MM.1S (cell line): ENCODE data around the gene PCDHA11.

Experiments used
- DNase-seq: peaks from one replicate; pipeline ENCODE4 v3.0.0-alpha.2; 2015
- H2AFZ ChIP-seq: fragments of 300-600 bp; sonication (generic); 2 replicates; pipeline ENCODE4 v1.6.0; 2016; ENCODE audit warnings: antibody characterized with exemption, low read length
- H3F3A ChIP-seq: fragments of 300-600 bp; sonication (generic); 2 replicates; pipeline ENCODE4 v1.6.1; 2016; ENCODE audit warnings: mild to moderate bottlenecking, antibody characterized with exemption, low read length, moderate library complexity, mixed read lengths; ENCODE audit not compliant: insufficient read depth
- H3K27ac ChIP-seq: fragments of 300-600 bp; sonication (generic); 2 replicates; pipeline ENCODE4 v1.5.1; 2016; ENCODE audit warnings: mild to moderate bottlenecking, low read length
- H3K27me3 ChIP-seq: fragments of 300-600 bp; sonication (generic); replicated peaks from 2 replicates; pipeline ENCODE4 v1.6.0; 2016; ENCODE audit warnings: low read length; ENCODE audit not compliant: insufficient read depth
- H3K36me3 ChIP-seq: fragments of 300-600 bp; sonication (generic); replicated peaks from 2 replicates; pipeline ENCODE4 v1.6.1; 2016; ENCODE audit warnings: mild to moderate bottlenecking, low read length, mixed read lengths; ENCODE audit not compliant: insufficient read depth
- H3K4me1 ChIP-seq: fragments of 300-600 bp; sonication (generic); 2 replicates; pipeline ENCODE4 v1.6.1; 2016; ENCODE audit warnings: low read length, mixed read lengths
- H3K4me2 ChIP-seq: fragments of 300-600 bp; sonication (generic); 2 replicates; pipeline ENCODE4 v1.6.0; 2016; ENCODE audit warnings: low read depth, low read length
- H3K4me3 ChIP-seq: fragments of 300-600 bp; sonication (generic); 2 replicates; pipeline ENCODE4 v1.5.1; 2016; ENCODE audit warnings: low read length, mixed read lengths
- H3K79me2 ChIP-seq: fragments of 300-600 bp; sonication (generic); 2 replicates; pipeline ENCODE4 v1.6.1; 2016; ENCODE audit warnings: mixed run types, low read length, mixed read lengths
- H3K9ac ChIP-seq: fragments of 300-600 bp; sonication (generic); 2 replicates; pipeline ENCODE4 v1.6.1; 2016; ENCODE audit warnings: low read length, mixed read lengths
- H3K9me2 ChIP-seq: fragments of 300-600 bp; sonication (generic); replicated peaks from 2 replicates; pipeline ENCODE4 v1.6.1; 2016; ENCODE audit warnings: mild to moderate bottlenecking, low read length, mixed read lengths; ENCODE audit not compliant: insufficient read depth
- H3K9me3 ChIP-seq: fragments of 300-600 bp; sonication (generic); replicated peaks from 2 replicates; pipeline ENCODE4 v1.6.1; 2016; ENCODE audit warnings: mild to moderate bottlenecking, low read length, mixed read lengths; ENCODE audit not compliant: insufficient read depth
- H4K20me1 ChIP-seq: fragments of 300-600 bp; sonication (generic); 2 replicates; pipeline ENCODE4 v1.6.1; 2016; ENCODE audit warnings: mild to moderate bottlenecking, low read length, moderate library complexity, mixed read lengths; ENCODE audit not compliant: insufficient read depth
- EZH2 ChIP-seq: fragments of 300-600 bp; sonication (generic); optimal IDR thresholded peaks from 2 replicates; pipeline ENCODE3; 2017; ENCODE audit warnings: low read depth, mild to moderate bottlenecking, antibody characterized with exemption, low read length, mixed read lengths
- EZH2phosphoT487 ChIP-seq: fragments of 300-600 bp; sonication (generic); IDR thresholded peaks from 2 replicates; pipeline ENCODE4 v1.6.1; 2018; ENCODE audit warnings: antibody characterized with exemption, low read length
- TF ChIP-seq, protein P1 (sequence below): fragments of 300-600 bp; sonication (generic); IDR thresholded peaks from 2 replicates; pipeline ENCODE4 v1.5.1; 2016; ENCODE audit warnings: antibody characterized with exemption, low read length, mixed read lengths

The PCDHA11 gene

DNA sequence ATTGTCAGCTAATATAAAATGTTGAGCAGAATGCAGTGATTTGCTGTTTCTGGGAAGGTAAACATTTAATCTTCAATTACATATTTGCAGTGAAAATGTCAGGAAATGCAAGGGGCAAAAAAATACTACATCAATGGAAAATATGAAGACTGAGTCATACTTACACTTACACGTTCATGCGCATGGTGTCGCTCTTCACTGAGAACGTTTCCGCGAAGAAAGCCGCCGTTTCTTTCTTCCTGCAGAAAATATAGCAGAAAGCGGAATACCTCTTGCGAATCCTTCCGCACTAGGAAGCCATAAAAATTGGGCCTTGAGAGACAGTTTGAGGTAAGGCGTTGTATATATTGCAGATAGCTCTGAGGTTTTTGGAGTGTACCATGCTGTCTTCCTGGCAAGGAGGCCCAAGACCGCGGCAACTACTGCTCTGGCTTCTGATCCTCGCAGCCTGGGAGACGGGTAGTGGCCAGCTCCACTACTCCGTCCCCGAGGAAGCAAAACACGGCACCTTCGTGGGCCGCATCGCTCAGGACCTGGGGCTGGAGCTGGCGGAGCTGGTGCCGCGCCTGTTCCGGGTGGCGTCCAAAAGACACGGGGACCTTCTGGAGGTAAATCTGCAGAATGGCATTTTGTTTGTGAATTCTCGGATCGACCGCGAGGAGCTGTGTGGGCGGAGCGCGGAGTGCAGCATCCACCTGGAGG, 13.3 kb downstream of the PCDHA11 start, which contains the start of gene PCDHA13:
Gene PCDHA13, plus strand, starts transcription at position 236 of the 702 bp plus-strand sequence. Its CDS starts 145 bp downstream, at position 381.
- TF ChIP-seq, protein P1, sequence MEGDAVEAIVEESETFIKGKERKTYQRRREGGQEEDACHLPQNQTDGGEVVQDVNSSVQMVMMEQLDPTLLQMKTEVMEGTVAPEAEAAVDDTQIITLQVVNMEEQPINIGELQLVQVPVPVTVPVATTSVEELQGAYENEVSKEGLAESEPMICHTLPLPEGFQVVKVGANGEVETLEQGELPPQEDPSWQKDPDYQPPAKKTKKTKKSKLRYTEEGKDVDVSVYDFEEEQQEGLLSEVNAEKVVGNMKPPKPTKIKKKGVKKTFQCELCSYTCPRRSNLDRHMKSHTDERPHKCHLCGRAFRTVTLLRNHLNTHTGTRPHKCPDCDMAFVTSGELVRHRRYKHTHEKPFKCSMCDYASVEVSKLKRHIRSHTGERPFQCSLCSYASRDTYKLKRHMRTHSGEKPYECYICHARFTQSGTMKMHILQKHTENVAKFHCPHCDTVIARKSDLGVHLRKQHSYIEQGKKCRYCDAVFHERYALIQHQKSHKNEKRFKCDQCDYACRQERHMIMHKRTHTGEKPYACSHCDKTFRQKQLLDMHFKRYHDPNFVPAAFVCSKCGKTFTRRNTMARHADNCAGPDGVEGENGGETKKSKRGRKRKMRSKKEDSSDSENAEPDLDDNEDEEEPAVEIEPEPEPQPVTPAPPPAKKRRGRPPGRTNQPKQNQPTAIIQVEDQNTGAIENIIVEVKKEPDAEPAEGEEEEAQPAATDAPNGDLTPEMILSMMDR: no peak
- TF ChIP-seq EZH2phosphoT487 (no peak), EZH2 (no peak)
- Histone ChIP-seq H3K79me2 (no peaks in the 10 kb centered on the region), H3K36me3 (no peaks in the 10 kb centered on the region), H3K9me3 (no peaks in the 10 kb centered on the region), H3K4me1 (no peaks in the 10 kb centered on the region), H2AFZ (no peak within 1 kb of the TSS), H3K4me2 (no peak within 1 kb of the TSS), H3K27me3 (no peaks in the 10 kb centered on the region), H3K27ac (no peak within 1 kb of the TSS), H3K9me2 (no peaks in the 10 kb centered on the region), H3F3A (no peaks in the 10 kb centered on the region), H3K4me3 (no peak within 1 kb of the TSS), H3K9ac (no peak within 1 kb of the TSS), H4K20me1 (no peaks in the 10 kb centered on the region)
- DNase-seq: no peak

GRCh38 chr5:140882591-140882899, 13.8 kb downstream of the PCDHA11 start:
- no peak for DNase-seq
- H3K27ac ChIP-seq: no peak overlapping the region
- no peaks in the 10 kb centered on the region for H3K79me2 ChIP-seq

GRCh38 chr5:140883373-140883772, 14.6 kb downstream of the PCDHA11 start:
- no peaks in the 10 kb centered on the region for H3K9me3 ChIP-seq
- H3K27me3 ChIP-seq: no peaks in the 10 kb centered on the region
- H3K9me2 ChIP-seq: no peaks in the 10 kb centered on the region
- no peaks in the 10 kb centered on the region for H3F3A ChIP-seq
- no peak overlapping the region for H3K4me3 ChIP-seq
- no peak for TF ChIP-seq EZH2phosphoT487
- TF ChIP-seq, protein P1: no peak
- H3K9ac ChIP-seq: no peak overlapping the region
- no peak overlapping the region for H3K4me2 ChIP-seq
- H3K36me3 ChIP-seq: no peaks in the 10 kb centered on the region
- no peaks in the 10 kb centered on the region for H3K4me1 ChIP-seq
- H2AFZ ChIP-seq: no peak overlapping the region
- no peak for DNase-seq
- H4K20me1 ChIP-seq: no peaks in the 10 kb centered on the region
- H3K27ac ChIP-seq: no peak overlapping the region
- H3K79me2 ChIP-seq: no peaks in the 10 kb centered on the region

More at GRCh38 chr5:140882591-140882899, 13.8 kb downstream of the PCDHA11 start:
- TF ChIP-seq EZH2phosphoT487 (no peak), EZH2 (no peak)
- TF ChIP-seq, protein P1: no peak
- Histone ChIP-seq H3K4me1 (no peaks in the 10 kb centered on the region), H3K4me3 (no peak overlapping the region), H3K36me3 (no peaks in the 10 kb centered on the region), H3K9me3 (no peaks in the 10 kb centered on the region), H4K20me1 (no peaks in the 10 kb centered on the region), H3K4me2 (no peak overlapping the region), H2AFZ (no peak overlapping the region), H3K9ac (no peak overlapping the region), H3K27me3 (no peaks in the 10 kb centered on the region), H3F3A (no peaks in the 10 kb centered on the region), H3K9me2 (no peaks in the 10 kb centered on the region)
